OCI-LY1 (cell line): ENCODE measurements around the gene AFAP1L1.

Source experiments
- H2AFZ ChIP-seq: fragments of 200-600 bp; sonication (generic), shearing (Covaris generic); 2 replicates; pipeline ENCODE4 v1.6.0; 2014; ENCODE audit warnings: antibody characterized with exemption, mild to moderate bottlenecking, low read length
- H3F3A ChIP-seq: fragments of 200-600 bp; sonication (generic), shearing (Covaris generic); 2 replicates; pipeline ENCODE4 v1.6.0; 2014; ENCODE audit warnings: mild to moderate bottlenecking, antibody characterized with exemption, low read length, moderate library complexity; ENCODE audit not compliant: insufficient read depth
- H3K27ac ChIP-seq: fragments of 200-600 bp; sonication (generic); 2 replicates; pipeline ENCODE4 v1.5.1; 2014; ENCODE audit warnings: low read length, mixed run types, mild to moderate bottlenecking, low read depth; ENCODE audit not compliant: poor library complexity, severe bottlenecking
- H3K27me3 ChIP-seq: fragments of 200-600 bp; sonication (generic); 2 replicates; pipeline ENCODE4 v1.6.0; 2014; ENCODE audit warnings: antibody characterized with exemption, mild to moderate bottlenecking, low read length, moderate library complexity; ENCODE audit not compliant: insufficient read depth
- H3K36me3 ChIP-seq: fragments of 200-600 bp; sonication (generic); 2 replicates; pipeline ENCODE4 v1.6.1; 2014; ENCODE audit warnings: mild to moderate bottlenecking, antibody characterized with exemption, low read length, moderate library complexity, mixed read lengths; ENCODE audit not compliant: insufficient read depth
- H3K4me1 ChIP-seq: fragments of 200-600 bp; sonication (generic); 2 replicates; pipeline ENCODE4 v1.5.1; 2014; ENCODE audit warnings: mild to moderate bottlenecking, low read length, moderate library complexity; ENCODE audit not compliant: insufficient read depth, severe bottlenecking
- H3K4me2 ChIP-seq: fragments of 200-600 bp; sonication (generic), shearing (Covaris generic); 2 replicates; pipeline ENCODE4 v1.6.1; 2014; ENCODE audit warnings: low read length
- H3K4me3 ChIP-seq: fragments of 200-600 bp; sonication (generic); 2 replicates; pipeline ENCODE4 v1.5.1; 2014; ENCODE audit warnings: low read length, low read depth, mild to moderate bottlenecking, mixed read lengths; ENCODE audit not compliant: poor library complexity, severe bottlenecking
- H3K79me2 ChIP-seq: fragments of 200-600 bp; shearing (Covaris generic); 2 replicates; pipeline ENCODE4 v1.6.1; 2016; ENCODE audit warnings: mixed run types, low read length, mixed read lengths; ENCODE audit not compliant: insufficient read depth
- H3K9ac ChIP-seq: fragments of 200-600 bp; sonication (generic), shearing (Covaris generic); 2 replicates; pipeline ENCODE4 v1.6.1; 2014; ENCODE audit warnings: mild to moderate bottlenecking, low read length, mixed read lengths
- H3K9me2 ChIP-seq: fragments of 200-600 bp; sonication (generic), shearing (Covaris generic); 2 replicates; pipeline ENCODE4 v1.6.1; 2014; ENCODE audit warnings: low read depth, mild to moderate bottlenecking, low read length, mixed read lengths
- H3K9me3 ChIP-seq: fragments of 200-600 bp; shearing (Covaris generic); 2 replicates; pipeline ENCODE4 v1.6.1; 2014; ENCODE audit warnings: low read length, mixed read lengths
- H4K20me1 ChIP-seq: fragments of 200-600 bp; sonication (generic), shearing (Covaris generic); 2 replicates; pipeline ENCODE4 v1.6.0; 2016; ENCODE audit warnings: mild to moderate bottlenecking, low read length; ENCODE audit not compliant: insufficient read depth
- CTCF ChIP-seq: fragments of 200-600 bp; sonication (generic), shearing (Covaris generic); IDR thresholded peaks from 2 replicates; pipeline ENCODE4 v1.5.1; 2017; ENCODE audit warnings: mild to moderate bottlenecking, antibody characterized with exemption, low read length, moderate library complexity, mixed read lengths
- EZH2 ChIP-seq: fragments of 200-600 bp; sonication (generic), shearing (Covaris generic); IDR thresholded peaks from 2 replicates; pipeline ENCODE4 v1.8.0; 2017; ENCODE audit warnings: borderline replicate concordance, mixed run types, mild to moderate bottlenecking, antibody characterized with exemption, low read length, moderate library complexity, mixed read lengths

Gene AFAP1L1

GRCh38 chr5:149319174-149319573, 47.5 kb downstream of the AFAP1L1 start:
- Histone ChIP-seq H3K4me1 (no peaks in the 10 kb centered on the region), H3K79me2 (no peaks in the 10 kb centered on the region), H3F3A (no peaks in the 10 kb centered on the region), H3K9me2 (no peaks in the 10 kb centered on the region), H4K20me1 (no peaks in the 10 kb centered on the region), H3K27ac (no peak overlapping the region), H3K4me2 (no peak overlapping the region), H3K36me3 (no peaks in the 10 kb centered on the region), H3K9ac (no peak overlapping the region), H3K4me3 (no peak overlapping the region), H3K27me3 (no peaks in the 10 kb centered on the region), H3K9me3 (no peaks in the 10 kb centered on the region), H2AFZ (no peak overlapping the region)
- TF ChIP-seq CTCF (no peak), EZH2 (no peak)

- no peaks in the 10 kb centered on the region for H3K9me3 ChIP-seq
- H3K27me3 ChIP-seq = no peaks in the 10 kb centered on the region
- H3K27ac ChIP-seq = no peak overlapping the region
- no peak overlapping the region for H3K4me2 ChIP-seq
- H4K20me1 ChIP-seq = no peaks in the 10 kb centered on the region
- no peak for TF ChIP-seq EZH2
- no peak for TF ChIP-seq CTCF
- H3K9ac ChIP-seq = no peak overlapping the region
- no peaks in the 10 kb centered on the region for H3K79me2 ChIP-seq
- H2AFZ ChIP-seq = no peak overlapping the region
- H3K4me1 ChIP-seq = no peaks in the 10 kb centered on the region
- H3F3A ChIP-seq = no peaks in the 10 kb centered on the region
- no peaks in the 10 kb centered on the region for H3K36me3 ChIP-seq
- no peak overlapping the region for H3K4me3 ChIP-seq
- H3K9me2 ChIP-seq = no peaks in the 10 kb centered on the region
These were observed 49.2 kb downstream of the AFAP1L1 start for GRCh38 chr5:149320791-149321330.

DNA sequence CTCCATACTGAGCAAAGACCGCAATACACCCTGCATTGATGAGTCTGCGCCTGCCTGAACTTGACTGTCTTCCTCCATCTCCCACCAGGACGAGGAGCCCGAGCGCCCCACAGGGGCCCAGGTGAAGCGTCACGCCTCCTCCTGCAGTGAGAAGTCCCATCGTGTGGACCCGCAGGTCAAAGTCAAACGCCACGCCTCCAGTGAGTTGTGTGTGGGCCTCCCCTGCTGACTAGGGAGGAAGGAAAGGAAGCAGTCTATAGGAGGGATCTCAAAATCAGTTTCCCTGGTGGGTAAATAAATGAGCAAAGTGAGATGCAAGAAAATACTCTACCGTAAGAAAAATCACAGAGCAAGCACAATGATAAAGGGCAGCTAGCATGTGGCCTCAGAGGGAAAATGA, 50.9 kb downstream of the AFAP1L1 start:
- no peaks in the 10 kb centered on the region for H3K79me2 ChIP-seq
- H2AFZ ChIP-seq = no peak overlapping the region
- H3K27me3 ChIP-seq = peaks cover 4% of the 10 kb centered on the region; the same call in 1 of the 2 replicates
- H3K9me3 ChIP-seq = no peaks in the 10 kb centered on the region
- H3K4me2 ChIP-seq = no peak overlapping the region
- no peak overlapping the region for H3K9ac ChIP-seq
- H3K4me3 ChIP-seq = no peak overlapping the region
- H3K4me1 ChIP-seq = no peaks in the 10 kb centered on the region
- TF ChIP-seq CTCF (no peak), EZH2 (no peak)
- no peaks in the 10 kb centered on the region for H3F3A ChIP-seq
- no peak overlapping the region for H3K27ac ChIP-seq
- H3K9me2 ChIP-seq = no peaks in the 10 kb centered on the region
- H4K20me1 ChIP-seq = no peaks in the 10 kb centered on the region
- no peaks in the 10 kb centered on the region for H3K36me3 ChIP-seq
